HepG2 (cell line): ENCODE data around the gene DUS3L. TPM values are rescaled to one million over a fixed set of nuclear protein-coding genes. Genes with fewer than 3 reads are reported as not detected.
A peak's percentile ranks its signal among the peaks of the same experiment; 100 is the strongest.

Experiments used
- NPAS2 ChIP-seq: sonication (generic); formaldehyde crosslinking; IDR thresholded peaks from 2 replicates; pipeline ENCODE4 v1.8.0; 2022; ENCODE audit warnings: mild to moderate bottlenecking, missing genetic modification reagents, borderline replicate concordance
- PCBP2 ChIP-seq: fragments of 200-400 bp; formaldehyde crosslinking; optimal IDR thresholded peaks from 2 replicates; pipeline ENCODE3; 2018; ENCODE audit warnings: low read length, low read depth; ENCODE audit not compliant: poor library complexity, severe bottlenecking
- STAT6 ChIP-seq: sonication (generic); formaldehyde crosslinking; IDR thresholded peaks from 2 replicates; pipeline ENCODE4 v1.4.0; 2020; ENCODE audit warnings: missing genetic modification reagents, mild to moderate bottlenecking, borderline replicate concordance
- ZBTB21 ChIP-seq: sonication (generic); formaldehyde crosslinking; IDR thresholded peaks from 2 replicates; pipeline ENCODE4 v1.4.0; 2020; ENCODE audit warnings: missing genetic modification reagents
- ZKSCAN8 ChIP-seq: IDR thresholded peaks from 2 replicates; pipeline ENCODE4 v1.6.1; 2016; ENCODE audit warnings: borderline replicate concordance, missing genetic modification reagents, missing compliant biosample characterization
- ZNF142 ChIP-seq: sonication (generic); formaldehyde crosslinking; IDR thresholded peaks from 2 replicates; pipeline ENCODE4 v1.4.0; 2020; ENCODE audit warnings: missing genetic modification reagents
- ZNF282 ChIP-seq: fragments of 450-650 bp; IDR thresholded peaks from 2 replicates; pipeline ENCODE4 v1.6.1; 2018; ENCODE audit not compliant: partially characterized antibody
- ZNF343 ChIP-seq: sonication (generic); formaldehyde crosslinking; IDR thresholded peaks from 2 replicates; pipeline ENCODE4 v1.4.0; 2020; ENCODE audit warnings: mild to moderate bottlenecking, missing genetic modification reagents
- ZNF354B ChIP-seq: sonication (generic); formaldehyde crosslinking; IDR thresholded peaks from 2 replicates; pipeline ENCODE4 v1.8.0; 2022; ENCODE audit warnings: mild to moderate bottlenecking, missing genetic modification reagents
- ZNF747 ChIP-seq: sonication (generic); formaldehyde crosslinking; IDR thresholded peaks from 2 replicates; pipeline ENCODE4 v1.8.1; 2023; ENCODE audit warnings: missing genetic modification reagents, mild to moderate bottlenecking, borderline replicate concordance
- polyA plus RNA-seq, 8 experiments: library from polyadenylated mRNA; depleted of rRNA in 3 of 8; stranded (reverse) in 7 of 8; unstranded in 1 of 8; fragments of >200 nt; fragmentation: Illumina TruSeq in 4 of 8; extraction: Trizol in 4 of 8; gene quantifications; 2 replicates each; pipeline versions ENCODE4 v1.2.1 to v1.2.3, GENCODE V29; 2011 to 2016; ENCODE audit warnings: low read depth in 4 of 8, missing spikeins in 1 of 8, mixed read lengths in 1 of 8; ENCODE audit not compliant: insufficient read depth in 1 of 8
- total RNA-seq, 5 experiments: library from RNA; depleted of rRNA; stranded (reverse); fragments of >200 nt; fragmentation: Illumina TruSeq; extraction: Trizol; gene quantifications; 2 replicates each; pipeline ENCODE4 v1.2.3, GENCODE V29; 2016; ENCODE audit warnings: low read depth in 1 of 5
- TF ChIP-seq, protein P1 (sequence below): sonication (generic); formaldehyde crosslinking; IDR thresholded peaks from one replicate; pipeline ENCODE4 v1.5.1; 2020; ENCODE audit warnings: mild to moderate bottlenecking, missing genetic modification reagents; ENCODE audit errors: not compliant biosample characterization

Gene DUS3L
- total and polyA plus RNA-seq, 2 of the 13 experiments (the other 11 are each of a cell fraction or from before 2014, with no cell fraction given) = 13.3 to 25.1 TPM

DNA sequence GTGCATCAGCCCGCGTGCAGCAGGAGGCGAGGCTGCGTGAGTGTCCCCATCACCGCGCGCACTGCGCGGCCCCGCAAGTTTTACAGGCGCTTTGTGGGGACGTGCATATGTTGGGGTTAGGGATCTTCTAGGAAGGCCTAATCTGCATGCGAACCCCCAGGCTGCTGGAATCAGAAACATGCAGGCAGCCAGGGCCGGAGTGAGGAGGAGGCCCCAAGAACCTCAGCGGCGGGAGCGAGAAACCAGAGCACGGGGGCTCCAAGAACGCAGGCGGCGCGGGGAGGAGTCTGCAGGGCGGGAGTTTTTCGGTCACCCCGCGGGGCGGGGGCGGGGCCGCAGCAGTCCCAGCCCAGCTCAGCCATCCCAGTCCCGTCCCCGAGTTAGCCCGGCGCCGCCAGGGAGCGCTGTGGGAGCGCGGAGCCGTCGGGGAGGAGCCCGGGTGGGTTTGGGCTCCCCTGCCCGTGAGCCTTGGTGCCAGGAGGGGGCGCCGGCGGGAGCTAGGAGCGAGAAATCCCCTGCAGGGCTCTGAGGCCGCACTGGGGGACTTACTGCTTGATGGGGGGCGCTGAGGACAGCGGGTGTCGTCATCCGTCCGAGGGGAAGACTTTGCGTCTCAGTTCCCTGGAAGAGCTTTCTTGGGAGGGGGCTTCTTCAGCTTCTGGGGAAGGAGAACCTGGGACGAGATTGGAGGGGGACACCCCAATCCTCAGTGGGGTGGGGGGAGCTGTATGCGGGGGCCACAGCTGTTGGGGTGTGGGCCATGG lies 13.0 kb upstream of the DUS3L start (continued):
- TF ChIP-seq, protein P1, sequence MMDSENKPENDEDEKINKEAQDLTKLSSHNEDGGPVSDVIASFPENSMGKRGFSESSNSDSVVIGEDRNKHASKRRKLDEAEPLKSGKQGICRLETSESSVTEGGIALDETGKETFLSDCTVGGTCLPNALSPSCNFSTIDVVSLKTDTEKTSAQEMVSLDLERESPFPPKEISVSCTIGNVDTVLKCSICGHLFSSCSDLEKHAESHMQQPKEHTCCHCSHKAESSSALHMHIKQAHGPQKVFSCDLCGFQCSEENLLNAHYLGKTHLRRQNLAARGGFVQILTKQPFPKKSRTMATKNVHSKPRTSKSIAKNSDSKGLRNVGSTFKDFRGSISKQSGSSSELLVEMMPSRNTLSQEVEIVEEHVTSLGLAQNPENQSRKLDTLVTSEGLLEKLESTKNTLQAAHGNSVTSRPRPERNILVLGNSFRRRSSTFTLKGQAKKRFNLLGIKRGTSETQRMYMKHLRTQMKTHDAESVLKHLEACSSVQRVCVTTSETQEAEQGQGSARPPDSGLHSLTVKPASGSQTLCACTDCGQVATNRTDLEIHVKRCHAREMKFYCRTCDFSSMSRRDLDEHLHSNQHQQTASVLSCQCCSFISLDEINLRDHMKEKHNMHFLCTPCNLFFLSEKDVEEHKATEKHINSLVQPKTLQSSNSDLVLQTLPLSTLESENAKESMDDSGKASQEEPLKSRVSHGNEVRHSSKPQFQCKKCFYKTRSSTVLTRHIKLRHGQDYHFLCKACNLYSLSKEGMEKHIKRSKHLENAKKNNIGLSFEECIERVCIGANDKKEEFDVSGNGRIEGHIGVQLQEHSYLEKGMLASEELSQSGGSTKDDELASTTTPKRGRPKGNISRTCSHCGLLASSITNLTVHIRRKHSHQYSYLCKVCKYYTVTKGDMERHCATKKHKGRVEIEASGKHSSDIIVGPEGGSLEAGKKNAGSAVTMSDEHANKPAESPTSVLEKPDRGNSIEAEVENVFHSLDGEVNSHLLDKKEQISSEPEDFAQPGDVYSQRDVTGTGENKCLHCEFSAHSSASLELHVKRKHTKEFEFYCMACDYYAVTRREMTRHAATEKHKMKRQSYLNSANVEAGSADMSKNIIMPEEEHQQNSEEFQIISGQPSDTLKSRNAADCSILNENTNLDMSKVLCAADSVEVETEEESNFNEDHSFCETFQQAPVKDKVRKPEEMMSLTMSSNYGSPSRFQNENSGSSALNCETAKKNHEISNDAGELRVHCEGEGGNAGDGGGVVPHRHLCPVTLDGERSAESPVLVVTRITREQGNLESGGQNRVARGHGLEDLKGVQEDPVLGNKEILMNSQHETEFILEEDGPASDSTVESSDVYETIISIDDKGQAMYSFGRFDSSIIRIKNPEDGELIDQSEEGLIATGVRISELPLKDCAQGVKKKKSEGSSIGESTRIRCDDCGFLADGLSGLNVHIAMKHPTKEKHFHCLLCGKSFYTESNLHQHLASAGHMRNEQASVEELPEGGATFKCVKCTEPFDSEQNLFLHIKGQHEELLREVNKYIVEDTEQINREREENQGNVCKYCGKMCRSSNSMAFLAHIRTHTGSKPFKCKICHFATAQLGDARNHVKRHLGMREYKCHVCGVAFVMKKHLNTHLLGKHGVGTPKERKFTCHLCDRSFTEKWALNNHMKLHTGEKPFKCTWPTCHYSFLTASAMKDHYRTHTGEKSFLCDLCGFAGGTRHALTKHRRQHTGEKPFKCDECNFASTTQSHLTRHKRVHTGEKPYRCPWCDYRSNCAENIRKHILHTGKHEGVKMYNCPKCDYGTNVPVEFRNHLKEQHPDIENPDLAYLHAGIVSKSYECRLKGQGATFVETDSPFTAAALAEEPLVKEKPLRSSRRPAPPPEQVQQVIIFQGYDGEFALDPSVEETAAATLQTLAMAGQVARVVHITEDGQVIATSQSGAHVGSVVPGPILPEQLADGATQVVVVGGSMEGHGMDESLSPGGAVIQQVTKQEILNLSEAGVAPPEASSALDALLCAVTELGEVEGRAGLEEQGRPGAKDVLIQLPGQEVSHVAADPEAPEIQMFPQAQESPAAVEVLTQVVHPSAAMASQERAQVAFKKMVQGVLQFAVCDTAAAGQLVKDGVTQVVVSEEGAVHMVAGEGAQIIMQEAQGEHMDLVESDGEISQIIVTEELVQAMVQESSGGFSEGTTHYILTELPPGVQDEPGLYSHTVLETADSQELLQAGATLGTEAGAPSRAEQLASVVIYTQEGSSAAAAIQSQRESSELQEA (CRISPR knock-in tag) = no peak
- TF ChIP-seq NPAS2 (no peak), ZNF343 (CRISPR knock-in tag) (peak; percentile 42; the same call in 1 of the 2 replicates), ZNF354B (CRISPR knock-in tag) (no peak), ZBTB21 (CRISPR knock-in tag) (no peak), ZKSCAN8 (CRISPR knock-in tag) (no peak), STAT6 (CRISPR knock-in tag) (no peak), ZNF747 (CRISPR knock-in tag) (no peak), ZNF142 (CRISPR knock-in tag) (no peak), ZNF282 (no peak), PCBP2 (no peak)
